GM10847 (cell line): Measurements from ENCODE around the gene ARMH4.

Experiments
- POLR2A ChIP-seq: IDR thresholded peaks from 2 replicates; pipeline ENCODE4 v1.6.1; 2011; ENCODE audit not compliant: insufficient read length; ENCODE audit errors: extremely low read depth

ARMH4 gene

DNA sequence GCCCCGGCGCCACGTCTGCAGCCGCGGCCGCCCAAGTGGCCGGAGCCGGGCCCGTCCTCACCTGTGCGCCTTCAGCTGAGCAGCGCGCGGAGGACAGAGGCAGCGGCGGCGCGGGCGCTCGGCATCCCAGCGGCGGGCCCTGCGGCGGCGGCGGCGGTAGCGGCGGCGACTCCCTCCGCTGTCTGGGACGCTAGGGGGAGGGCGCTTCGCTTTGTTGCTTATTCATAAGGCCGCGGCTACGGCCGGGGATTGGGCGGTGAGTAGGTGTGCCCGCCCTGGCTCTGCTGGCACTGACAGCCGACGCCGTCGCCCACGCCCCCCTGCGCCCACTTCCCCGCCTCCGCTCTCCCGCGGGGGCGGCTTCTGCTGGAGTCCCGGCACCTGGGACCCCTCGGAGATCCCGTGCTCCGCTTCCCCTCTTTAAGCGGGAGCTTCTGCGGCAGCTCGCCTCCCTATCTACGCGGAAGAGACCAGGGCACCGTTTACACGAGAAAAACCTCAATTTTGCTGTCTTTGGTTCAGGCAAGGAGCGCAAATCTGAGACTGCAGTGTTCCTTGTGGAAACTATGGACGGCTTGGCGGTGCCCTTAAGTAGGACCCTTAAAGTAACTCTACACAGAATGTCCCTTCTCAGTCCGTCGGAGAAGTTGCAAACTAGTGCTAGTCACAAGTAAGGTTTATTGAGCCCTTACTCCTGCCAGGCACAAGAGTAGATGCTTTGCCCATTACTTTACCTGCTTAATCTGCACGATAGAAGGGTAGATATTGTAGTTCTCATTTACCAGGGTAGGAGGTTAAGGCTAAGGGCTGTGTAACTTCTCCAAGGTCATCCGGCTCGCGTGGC is at the start of gene ARMH4:
Gene ARMH4, minus strand, starts transcription at position 200 of the 844 bp plus-strand sequence. CDS start 12,855 bp downstream, outside the sequence.
- no peak for TF ChIP-seq POLR2A

GRCh38 chr14:58200846-58201245 is 48.8 kb upstream of the ARMH4 start:
- TF ChIP-seq POLR2A, result no peak

DNA sequence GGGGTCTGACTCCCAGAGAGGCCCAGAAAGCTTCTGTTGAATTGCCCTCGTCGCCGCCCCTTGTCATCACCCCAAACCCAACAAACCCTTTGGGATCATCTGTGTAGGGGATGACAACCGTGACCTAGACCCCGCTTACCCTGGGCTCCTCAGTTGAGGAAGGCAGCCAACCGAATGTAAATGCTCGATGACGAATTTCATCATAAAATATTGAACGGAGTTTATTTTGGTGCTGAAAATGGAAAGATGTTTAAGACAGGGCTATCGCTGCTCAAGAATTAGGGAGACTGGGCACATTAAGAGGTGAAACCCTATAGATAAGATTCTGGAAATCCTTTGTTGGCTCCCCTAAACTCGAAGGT is 48.4 kb upstream of the ARMH4 start:
- no peak for TF ChIP-seq POLR2A

DNA sequence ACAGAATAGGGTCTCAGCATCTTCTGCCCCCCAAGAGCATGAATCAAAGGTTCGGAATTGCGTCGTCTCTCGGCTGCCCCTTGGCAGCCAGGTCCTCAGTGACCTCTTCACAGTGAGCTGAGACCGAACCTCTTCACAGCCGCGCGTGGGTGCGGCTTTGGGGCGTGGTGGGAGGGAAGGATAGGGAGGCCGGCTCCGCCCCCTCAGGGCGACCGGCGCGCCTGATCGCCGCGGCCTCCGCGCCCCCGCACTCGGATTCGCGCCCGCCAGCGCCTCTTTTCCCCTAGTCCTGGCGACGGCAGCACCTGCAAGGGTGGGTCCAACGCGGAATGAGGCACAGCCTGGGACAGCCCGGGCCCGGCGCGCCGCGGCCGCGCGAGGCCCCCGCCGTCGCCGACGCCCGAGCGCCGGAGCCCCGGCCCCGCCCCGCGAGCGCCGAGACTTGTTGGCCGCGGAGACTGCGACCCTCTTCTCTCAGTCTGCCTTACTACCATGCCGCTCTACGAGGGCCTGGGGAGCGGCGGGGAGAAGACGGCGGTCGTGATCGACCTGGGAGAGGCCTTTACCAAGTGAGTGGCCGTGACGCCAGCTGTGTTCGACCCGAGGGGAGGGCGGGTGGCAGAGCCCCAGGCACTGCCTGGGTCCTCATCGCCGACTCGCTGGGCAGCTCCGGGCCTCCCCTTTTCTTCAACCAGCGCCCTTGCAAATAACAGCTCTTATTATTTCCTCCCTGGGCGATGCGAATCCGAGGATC is 47.9 kb upstream of the ARMH4 start, which contains the start of gene ACTR10:
Gene ACTR10, plus strand, starts transcription at position 424 of the 754 bp plus-strand sequence. Its CDS starts 69 bp downstream, at position 493.
- peak; percentile 43 for TF ChIP-seq POLR2A

DNA sequence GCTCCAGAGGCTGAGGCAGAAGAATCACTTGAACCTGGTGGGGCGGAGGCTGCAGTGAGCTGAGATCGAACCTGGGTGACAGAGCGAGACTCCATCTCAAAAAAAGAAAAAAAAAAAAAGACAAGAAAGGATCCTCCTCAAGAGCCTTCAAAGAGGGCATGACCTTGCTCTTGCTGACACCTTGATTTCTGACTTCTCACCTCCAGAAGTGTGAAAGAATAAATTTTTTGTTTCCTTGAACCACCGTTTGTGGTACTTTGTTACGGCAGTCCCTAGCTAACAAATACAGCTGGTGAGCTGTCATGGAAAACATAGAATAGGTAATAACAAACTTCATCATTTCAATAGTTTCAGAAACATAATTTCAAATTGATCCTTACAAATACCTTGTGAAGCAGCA is 46.1 kb upstream of the ARMH4 start:
- no peak for TF ChIP-seq POLR2A

GRCh38 chr14:58196198-58196597 is 44.2 kb upstream of the ARMH4 start:
- TF ChIP-seq POLR2A, result no peak

DNA sequence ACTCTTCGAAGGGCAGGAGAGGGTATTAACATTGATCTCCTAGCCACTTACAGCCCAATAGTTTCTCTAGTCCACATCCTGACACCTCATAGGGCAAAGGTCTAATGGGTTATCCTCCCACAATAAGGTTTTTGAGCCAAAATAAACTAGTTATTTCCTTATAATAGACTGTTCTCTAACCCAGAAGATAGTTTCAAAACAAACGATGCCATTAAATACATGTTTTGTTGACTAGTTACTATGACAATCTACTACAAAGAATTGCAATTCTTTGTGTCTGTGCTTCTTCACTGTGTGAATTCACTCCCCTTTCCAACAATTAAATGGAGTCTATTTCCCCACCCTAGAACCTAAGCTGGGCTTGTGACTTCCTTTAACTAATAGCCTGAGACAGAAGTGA is 41.5 kb upstream of the ARMH4 start:
- TF ChIP-seq POLR2A, result no peak

GRCh38 chr14:58191763-58192601 is 40.0 kb upstream of the ARMH4 start:
- no peak for TF ChIP-seq POLR2A

GRCh38 chr14:58189176-58189575 is 37.2 kb upstream of the ARMH4 start:
- TF ChIP-seq POLR2A, result no peak

DNA sequence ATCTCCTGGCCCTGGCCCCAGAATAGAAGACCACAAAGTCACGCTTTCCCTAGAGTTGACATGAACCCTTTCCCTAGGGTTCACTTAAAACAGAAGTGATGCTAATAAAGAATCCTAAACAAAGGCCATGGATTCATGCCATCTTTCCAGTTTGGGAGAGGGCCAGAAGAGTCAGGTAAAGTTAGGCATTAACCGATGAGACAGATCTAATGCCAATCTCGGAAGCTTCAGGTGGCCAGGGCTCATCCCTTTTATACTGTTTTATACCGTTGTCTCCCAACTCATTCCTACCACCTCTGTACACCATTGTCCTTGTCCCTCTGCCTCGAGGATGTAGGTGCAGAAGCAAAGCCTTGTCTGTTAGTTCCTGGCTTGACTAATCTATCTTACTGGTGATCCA is 25.1 kb upstream of the ARMH4 start:
- no peak for TF ChIP-seq POLR2A

DNA sequence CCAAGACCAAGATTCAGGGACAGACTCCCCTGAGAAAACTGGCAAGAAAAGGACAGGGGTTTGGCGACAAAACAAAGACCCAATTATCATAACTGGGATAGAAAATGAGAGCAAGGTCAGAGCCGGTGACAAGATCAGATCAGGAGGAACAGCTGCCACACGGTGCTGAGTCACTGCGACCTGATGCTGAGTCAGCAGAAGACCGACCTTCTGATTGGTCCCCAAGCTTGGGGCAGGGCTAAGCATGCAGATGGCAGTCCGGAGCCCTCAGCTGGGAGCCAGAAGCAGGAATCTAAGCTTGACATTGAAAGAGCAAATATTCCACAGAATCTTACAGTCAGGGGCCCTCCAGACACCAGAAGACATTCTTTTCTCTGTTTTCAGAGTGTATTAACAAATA is 19.1 kb upstream of the ARMH4 start:
- no peak for TF ChIP-seq POLR2A

GRCh38 chr14:58167891-58168290 is 15.9 kb upstream of the ARMH4 start:
- TF ChIP-seq POLR2A, result no peak

- TF ChIP-seq POLR2A, result no peak
Measured at GRCh38 chr14:58167057-58167456, 15.0 kb upstream of the ARMH4 start.

- TF ChIP-seq POLR2A, result no peak
Measured at GRCh38 chr14:58166005-58166983, 14.3 kb upstream of the ARMH4 start.
